Brain pericyte (primary cell): Measurements from ENCODE around the gene TMEM150C.
A peak's percentile ranks its signal among the peaks of the same experiment; 100 is the strongest.
"Not testable (repeated sequence)": the region's sequence is repeated elsewhere in the genome, so short reads cannot be mapped to it uniquely, and the experiment has no call there.

Experiments used
- DNase-seq: peaks from one replicate; pipeline ENCODE4 v3.0.0-alpha.2; 2012; ENCODE audit warnings: low read depth, low spot score

TMEM150C gene

GRCh38 chr4:82515705-82516104 is 46.1 kb downstream of the TMEM150C start:
- peak; percentile 79 for DNase-seq

GRCh38 chr4:82513382-82513781 is 48.4 kb downstream of the TMEM150C start:
- DNase-seq = no peak

GRCh38 chr4:82510216-82510615 is 51.6 kb downstream of the TMEM150C start:
- DNase-seq = no peak

- DNase-seq = no peak
Observed at GRCh38 chr4:82508806-82509428, 52.9 kb downstream of the TMEM150C start.

- no peak for DNase-seq
Observed at GRCh38 chr4:82508011-82508410, 53.8 kb downstream of the TMEM150C start.

- no peak for DNase-seq
Observed at GRCh38 chr4:82501154-82501442, 60.7 kb downstream of the TMEM150C start.

GRCh38 chr4:82500435-82501153 is 61.2 kb downstream of the TMEM150C start:
- DNase-seq = no peak

GRCh38 chr4:82499738-82500434 is 61.9 kb downstream of the TMEM150C start:
- no peak for DNase-seq

- DNase-seq = no peak
Observed at GRCh38 chr4:82496349-82496748, 65.4 kb downstream of the TMEM150C start.

- no peak for DNase-seq
Observed at GRCh38 chr4:82495666-82496065, 66.1 kb downstream of the TMEM150C start.

GRCh38 chr4:82493721-82494425 is 67.9 kb downstream of the TMEM150C start:
- no peak for DNase-seq

- DNase-seq = no peak
Observed at GRCh38 chr4:82491251-82491960, 70.4 kb downstream of the TMEM150C start.

- DNase-seq = no peak
Observed at GRCh38 chr4:82489987-82490386, 71.8 kb downstream of the TMEM150C start.

- no peak for DNase-seq
Observed at GRCh38 chr4:82489076-82489475, 72.7 kb downstream of the TMEM150C start.

- DNase-seq = peak; percentile 7
Observed at GRCh38 chr4:82484996-82485783, 76.6 kb downstream of the TMEM150C start.

GRCh38 chr4:82482387-82482786 is 79.4 kb downstream of the TMEM150C start:
- DNase-seq = no peak

- DNase-seq = no peak
Observed at GRCh38 chr4:82481506-82481840, 80.3 kb downstream of the TMEM150C start.

GRCh38 chr4:82480771-82481505 is 80.8 kb downstream of the TMEM150C start:
- DNase-seq = no peak

- no peak for DNase-seq
Observed at GRCh38 chr4:82479562-82479961, 82.2 kb downstream of the TMEM150C start.

GRCh38 chr4:82477469-82477868 is 84.3 kb downstream of the TMEM150C start:
- not testable (repeated sequence) for DNase-seq
